GM23248 (cell line): ENCODE results near the gene PLCZ1. TPM values are rescaled to one million over a fixed set of nuclear protein-coding genes. Genes with fewer than 3 reads are reported as not detected.
A peak's percentile ranks its signal among the peaks of the same experiment; 100 is the strongest.
"Not testable (repeated sequence)": the region's sequence is repeated elsewhere in the genome, so short reads cannot be mapped to it uniquely, and the experiment has no call there.

Source experiments
- DNase-seq: peaks from one replicate; pipeline ENCODE4 v3.0.0-alpha.2; 2015
- H2AFZ ChIP-seq: fragments of 200-600 bp; sonication (generic); 2 replicates; pipeline ENCODE4 v1.6.1; 2016; ENCODE audit warnings: antibody characterized with exemption
- H3F3A ChIP-seq: fragments of 200-600 bp; sonication (generic); 2 replicates; pipeline ENCODE4 v1.6.1; 2016; ENCODE audit warnings: mild to moderate bottlenecking, antibody characterized with exemption, mixed run types; ENCODE audit not compliant: insufficient read depth
- H3K27ac ChIP-seq: fragments of 200-600 bp; sonication (generic); 2 replicates; pipeline ENCODE4 v1.5.1; 2016; ENCODE audit warnings: mild to moderate bottlenecking
- H3K27me3 ChIP-seq: fragments of 200-600 bp; sonication (generic); replicated peaks from 2 replicates; pipeline ENCODE4 v1.6.1; 2016; ENCODE audit warnings: mild to moderate bottlenecking; ENCODE audit not compliant: insufficient read depth
- H3K36me3 ChIP-seq: fragments of 200-600 bp; sonication (generic); 2 replicates; pipeline ENCODE4 v1.6.1; 2016; ENCODE audit warnings: low read depth, mild to moderate bottlenecking
- H3K4me1 ChIP-seq: fragments of 200-600 bp; sonication (generic); 2 replicates; pipeline ENCODE4 v1.6.1; 2016; ENCODE audit warnings: mild to moderate bottlenecking; ENCODE audit not compliant: insufficient read depth
- H3K4me2 ChIP-seq: fragments of 200-600 bp; sonication (generic); one replicate; pipeline ENCODE4 v1.6.1; 2016; ENCODE audit warnings: mild to moderate bottlenecking; ENCODE audit not compliant: unreplicated experiment
- H3K4me3 ChIP-seq: fragments of 200-600 bp; sonication (generic); 2 replicates; pipeline ENCODE4 v1.5.1; 2016; ENCODE audit warnings: mild to moderate bottlenecking
- H3K79me2 ChIP-seq: fragments of 200-600 bp; sonication (generic); 2 replicates; pipeline ENCODE4 v1.6.1; 2016; ENCODE audit warnings: mild to moderate bottlenecking; ENCODE audit not compliant: insufficient read depth
- H3K9ac ChIP-seq: fragments of 200-600 bp; sonication (generic); 2 replicates; pipeline ENCODE4 v1.6.1; 2016; ENCODE audit warnings: mild to moderate bottlenecking
- H3K9me2 ChIP-seq: fragments of 200-600 bp; sonication (generic); 2 replicates; pipeline ENCODE4 v1.6.1; 2016; ENCODE audit warnings: mixed run types, mild to moderate bottlenecking, moderate library complexity; ENCODE audit not compliant: insufficient read depth
- H3K9me3 ChIP-seq: fragments of 200-600 bp; sonication (generic); one replicate; pipeline ENCODE4 v1.6.1; 2017; ENCODE audit warnings: low read depth
- H4K20me1 ChIP-seq: fragments of 200-600 bp; sonication (generic); 2 replicates; pipeline ENCODE4 v1.6.0; 2016; ENCODE audit not compliant: insufficient read depth
- EZH2 ChIP-seq: fragments of 200-600 bp; sonication (generic); IDR thresholded peaks from 2 replicates; pipeline ENCODE4 v1.6.1; 2018; ENCODE audit warnings: antibody characterized with exemption, mild to moderate bottlenecking; ENCODE audit not compliant: insufficient read depth, poor library complexity, severe bottlenecking
- EZH2phosphoT487 ChIP-seq: fragments of 200-600 bp; sonication (generic); IDR thresholded peaks from 2 replicates; pipeline ENCODE4 v1.6.1; 2018; ENCODE audit warnings: antibody characterized with exemption, moderate library complexity, mild to moderate bottlenecking, low read depth; ENCODE audit not compliant: insufficient read depth
- WGBS, 2 experiments: methylation state at CpG; one replicate each; pipeline ENCODE4 v1.1.6; 2015 to 2017; ENCODE audit warnings: low lambda C conversion rate in 2 of 2, low coverage in 1 of 2; ENCODE audit errors: missing lambda C conversion rate in 2 of 2; 5-methylcytosine and 5-hydroxymethylcytosine counted together
- in situ Hi-C: fragments of 300-500 bp; cut with MboI; formaldehyde crosslinking; loops from 2 replicates; pipeline ENCODE4 v1.15.0; 2020
- polyA plus RNA-seq: library from polyadenylated mRNA; unstranded; fragments of >200 nt; fragmentation: Nextera tagmentation; extraction: Ambion mirVana; gene quantifications from 2 replicates; pipeline ENCODE4 v1.2.1, GENCODE V29; 2016
- total RNA-seq: library from RNA; depleted of rRNA; stranded (reverse); fragments of >200 nt; shearing (Covaris generic); gene quantifications from 2 replicates; pipeline ENCODE4 v1.2.3, GENCODE V29; 2014; rRNA removed

PLCZ1 gene, protein sequence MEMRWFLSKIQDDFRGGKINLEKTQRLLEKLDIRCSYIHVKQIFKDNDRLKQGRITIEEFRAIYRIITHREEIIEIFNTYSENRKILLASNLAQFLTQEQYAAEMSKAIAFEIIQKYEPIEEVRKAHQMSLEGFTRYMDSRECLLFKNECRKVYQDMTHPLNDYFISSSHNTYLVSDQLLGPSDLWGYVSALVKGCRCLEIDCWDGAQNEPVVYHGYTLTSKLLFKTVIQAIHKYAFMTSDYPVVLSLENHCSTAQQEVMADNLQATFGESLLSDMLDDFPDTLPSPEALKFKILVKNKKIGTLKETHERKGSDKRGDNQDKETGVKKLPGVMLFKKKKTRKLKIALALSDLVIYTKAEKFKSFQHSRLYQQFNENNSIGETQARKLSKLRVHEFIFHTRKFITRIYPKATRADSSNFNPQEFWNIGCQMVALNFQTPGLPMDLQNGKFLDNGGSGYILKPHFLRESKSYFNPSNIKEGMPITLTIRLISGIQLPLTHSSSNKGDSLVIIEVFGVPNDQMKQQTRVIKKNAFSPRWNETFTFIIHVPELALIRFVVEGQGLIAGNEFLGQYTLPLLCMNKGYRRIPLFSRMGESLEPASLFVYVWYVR
- total RNA-seq (not detected in 2 replicates), polyA plus RNA-seq (not detected in 2 replicates)

DNA sequence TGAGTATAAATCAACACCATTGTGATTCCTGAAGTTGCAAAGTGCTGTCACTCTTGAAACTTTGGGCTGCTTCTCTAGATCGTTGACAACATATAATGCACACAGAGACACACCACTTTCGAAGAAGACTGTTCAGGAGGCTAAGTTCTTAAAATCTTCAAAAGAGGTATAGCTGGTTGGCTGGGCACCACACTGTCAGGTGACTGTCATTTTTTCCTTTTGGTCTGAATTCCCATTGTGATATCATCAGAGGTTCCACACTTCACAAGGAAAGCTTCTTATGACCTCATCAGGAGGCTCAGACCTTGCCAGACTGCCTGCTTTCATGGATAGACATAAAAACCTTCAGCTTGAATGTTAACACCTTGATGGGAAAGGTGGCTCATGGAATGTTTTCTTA lies at the start of gene PLCZ1, which contains the start of gene CAPZA3:
PLCZ1 (minus strand) TSS at position 194 of the 400 bp plus-strand sequence. CDS start 641 bp downstream, outside the sequence.
CAPZA3 (plus strand) TSS at position 301 of the 400 bp plus-strand sequence. CDS start 150 bp downstream, outside the sequence.
- no peaks in the 10 kb centered on the region for H4K20me1 ChIP-seq
- 81 to 93% methylated on average over 2 of the region's 2 CpGs for WGBS, 2 experiments
- no peak within 1 kb of the TSS for H3K9ac ChIP-seq
- no peak for DNase-seq
- no peaks in the 10 kb centered on the region for H3K27me3 ChIP-seq
- no peak within 1 kb of the TSS for H3K4me3 ChIP-seq
- peaks cover 11% of the 10 kb centered on the region for H3K9me3 ChIP-seq
- H3K9me2 ChIP-seq = no peaks in the 10 kb centered on the region
- 0 out of 2 replicates have a peak, but pooled peaks cover 4% of the 10 kb centered on the region for H3K36me3 ChIP-seq
- no peak for TF ChIP-seq EZH2phosphoT487
- TF ChIP-seq EZH2 = no peak
- in situ Hi-C loops = no loop called here
- no peak within 1 kb of the TSS for H3K27ac ChIP-seq
- no peak within 1 kb of the TSS for H2AFZ ChIP-seq
- no peaks in the 10 kb centered on the region for H3K4me1 ChIP-seq
- no peaks in the 10 kb centered on the region for H3K79me2 ChIP-seq
- H3K4me2 ChIP-seq = no peak within 1 kb of the TSS
- no peaks in the 10 kb centered on the region for H3F3A ChIP-seq

DNA sequence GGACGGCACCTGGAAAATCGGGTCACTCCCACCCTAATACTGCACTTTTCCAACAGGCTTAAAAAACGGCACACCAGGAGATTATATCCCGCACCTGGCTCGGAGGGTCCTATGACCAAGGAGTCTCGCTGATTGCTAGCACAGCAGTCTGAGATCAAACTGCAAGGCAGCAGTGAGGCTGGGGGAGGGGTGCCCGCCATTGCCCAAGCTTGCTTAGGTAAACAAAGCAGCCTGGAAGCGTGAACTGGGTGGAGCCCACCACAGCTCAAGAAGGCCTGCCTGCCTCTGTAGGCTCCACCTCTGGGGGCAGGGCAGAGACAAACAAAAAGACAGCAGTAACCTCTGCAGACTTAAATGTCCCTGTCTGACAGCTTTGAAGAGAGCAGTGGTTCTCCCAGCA lies 47.7 kb upstream of the PLCZ1 start:
- DNase-seq, H3K4me3 ChIP-seq, H2AFZ ChIP-seq, H3K79me2 ChIP-seq, H4K20me1 ChIP-seq, H3K4me1 ChIP-seq, H3K36me3 ChIP-seq, H3K9me3 ChIP-seq, in situ Hi-C loops, H3F3A ChIP-seq, H3K27ac ChIP-seq, H3K27me3 ChIP-seq, H3K9ac ChIP-seq, H3K4me2 ChIP-seq, H3K9me2 ChIP-seq: not testable (repeated sequence)
- WGBS, 2 experiments = 84 to 87% methylated on average over 8 of the region's 8 CpGs

DNA sequence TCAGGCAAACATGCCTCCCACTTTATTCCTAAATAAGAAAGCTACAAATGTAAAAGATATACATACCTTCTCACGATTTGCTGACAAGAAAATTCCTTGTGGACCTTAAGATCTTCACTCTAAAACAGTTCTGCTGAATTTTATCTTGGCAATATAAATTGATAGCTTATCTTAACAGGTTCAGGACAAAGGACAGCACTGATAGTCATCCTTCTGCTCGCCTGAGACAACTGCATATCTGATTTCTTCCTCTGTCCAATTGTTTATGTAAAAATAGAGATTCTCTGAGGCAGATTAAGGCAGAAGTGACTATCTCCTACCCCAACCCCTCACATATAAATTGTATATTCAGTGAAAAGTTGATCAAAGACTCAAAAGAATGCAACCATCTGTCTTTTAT lies 45.0 kb upstream of the PLCZ1 start:
- no peaks in the 10 kb centered on the region for H3F3A ChIP-seq
- H3K79me2 ChIP-seq = no peaks in the 10 kb centered on the region
- H3K9ac ChIP-seq = no peak overlapping the region
- H3K9me2 ChIP-seq = no peaks in the 10 kb centered on the region
- no peaks in the 10 kb centered on the region for H3K27me3 ChIP-seq
- no peak overlapping the region for H2AFZ ChIP-seq
- no peak overlapping the region for H3K27ac ChIP-seq
- no peak overlapping the region for H3K4me3 ChIP-seq
- in situ Hi-C loops = no loop called here
- H3K4me1 ChIP-seq = no peaks in the 10 kb centered on the region
- no peaks in the 10 kb centered on the region for H3K36me3 ChIP-seq
- H3K9me3 ChIP-seq = no peaks in the 10 kb centered on the region
- peak; percentile 4 for DNase-seq
- 42 to 53% methylated on average over 2 of the region's 2 CpGs for WGBS, 2 experiments
- no peaks in the 10 kb centered on the region for H4K20me1 ChIP-seq
- H3K4me2 ChIP-seq = no peak overlapping the region
- TF ChIP-seq EZH2 = no peak
- TF ChIP-seq EZH2phosphoT487 = no peak

DNA sequence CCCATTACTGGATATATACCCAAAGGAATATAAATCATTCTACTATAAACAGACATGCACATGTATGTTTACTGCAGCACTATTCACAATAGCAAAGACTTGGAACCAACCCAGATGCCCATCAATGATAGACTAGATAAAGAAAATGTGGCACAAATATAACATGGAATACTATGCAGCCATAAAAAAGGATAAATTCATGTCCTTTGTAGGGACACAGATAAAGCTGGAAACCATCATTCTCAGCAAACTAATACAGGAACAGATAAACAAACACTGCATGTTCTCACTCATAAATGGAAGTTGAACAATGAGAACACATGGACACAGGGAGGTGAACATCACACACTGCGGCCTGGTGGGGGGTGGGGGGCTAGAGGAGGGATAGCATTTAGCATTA lies 28.7 kb upstream of the PLCZ1 start:
- H3F3A ChIP-seq, in situ Hi-C loops: not testable (repeated sequence)

More for the DNA sequence above, 28.7 kb upstream of the PLCZ1 start:
- DNase-seq, H2AFZ ChIP-seq, H3K27ac ChIP-seq, H3K4me2 ChIP-seq, H3K27me3 ChIP-seq, H3K9ac ChIP-seq, H3K79me2 ChIP-seq, H3K4me3 ChIP-seq, H3K9me2 ChIP-seq, H3K36me3 ChIP-seq, H3K9me3 ChIP-seq, H3K4me1 ChIP-seq, H4K20me1 ChIP-seq: not testable (repeated sequence)
- WGBS, 2 experiments = 65 to 82% methylated on average over 1 of the region's 1 CpG
